ENCODE results near the gene AOC1.

Gene AOC1

DNA sequence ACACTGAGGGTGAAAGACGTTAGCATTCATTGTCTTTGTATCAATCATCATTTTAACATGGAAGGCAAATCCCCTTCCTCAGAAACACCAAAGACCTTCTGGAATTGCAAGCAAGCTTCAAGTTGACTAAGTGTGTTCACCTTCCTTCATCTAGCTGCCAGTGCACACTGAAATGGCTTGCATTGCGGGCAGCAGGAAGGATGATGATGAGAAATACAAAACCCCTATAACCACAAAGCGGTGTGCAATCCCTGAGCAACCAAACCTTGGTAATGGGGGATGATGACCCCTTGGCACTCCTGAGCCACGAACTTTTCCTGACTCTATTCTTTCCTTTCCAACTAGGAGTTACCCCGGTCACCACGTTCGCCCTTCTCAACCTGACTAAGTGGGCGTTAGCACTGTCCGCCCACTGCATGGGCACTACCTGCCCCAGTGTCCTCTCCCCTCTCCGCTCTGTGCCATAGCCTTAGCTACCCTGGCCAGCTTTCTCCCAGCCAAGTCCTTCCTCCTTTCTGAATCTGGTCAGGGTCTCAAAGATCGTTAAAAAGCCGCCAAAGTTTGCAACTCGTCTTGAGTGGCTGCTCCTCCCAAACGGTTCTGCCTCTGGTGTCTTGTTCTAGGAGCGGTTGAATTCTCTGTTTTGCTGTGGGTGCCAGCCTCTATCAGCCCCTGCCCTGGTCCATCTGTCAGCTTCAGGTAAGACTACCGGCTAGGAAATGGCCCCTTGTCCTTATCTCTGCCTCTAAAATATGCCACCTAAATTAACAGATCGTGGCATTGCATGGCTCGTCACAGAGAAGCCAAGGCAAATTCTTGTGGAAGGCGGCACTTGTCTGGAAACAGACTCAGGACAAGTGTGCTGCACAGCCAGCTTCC is 586 bp upstream of the AOC1 start:
- TF ChIP-seq, protein P1, sequence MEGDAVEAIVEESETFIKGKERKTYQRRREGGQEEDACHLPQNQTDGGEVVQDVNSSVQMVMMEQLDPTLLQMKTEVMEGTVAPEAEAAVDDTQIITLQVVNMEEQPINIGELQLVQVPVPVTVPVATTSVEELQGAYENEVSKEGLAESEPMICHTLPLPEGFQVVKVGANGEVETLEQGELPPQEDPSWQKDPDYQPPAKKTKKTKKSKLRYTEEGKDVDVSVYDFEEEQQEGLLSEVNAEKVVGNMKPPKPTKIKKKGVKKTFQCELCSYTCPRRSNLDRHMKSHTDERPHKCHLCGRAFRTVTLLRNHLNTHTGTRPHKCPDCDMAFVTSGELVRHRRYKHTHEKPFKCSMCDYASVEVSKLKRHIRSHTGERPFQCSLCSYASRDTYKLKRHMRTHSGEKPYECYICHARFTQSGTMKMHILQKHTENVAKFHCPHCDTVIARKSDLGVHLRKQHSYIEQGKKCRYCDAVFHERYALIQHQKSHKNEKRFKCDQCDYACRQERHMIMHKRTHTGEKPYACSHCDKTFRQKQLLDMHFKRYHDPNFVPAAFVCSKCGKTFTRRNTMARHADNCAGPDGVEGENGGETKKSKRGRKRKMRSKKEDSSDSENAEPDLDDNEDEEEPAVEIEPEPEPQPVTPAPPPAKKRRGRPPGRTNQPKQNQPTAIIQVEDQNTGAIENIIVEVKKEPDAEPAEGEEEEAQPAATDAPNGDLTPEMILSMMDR (IDR thresholded peaks at IDR 0.05; ENCODE audit: low read depth, low read length): no peak

DNA sequence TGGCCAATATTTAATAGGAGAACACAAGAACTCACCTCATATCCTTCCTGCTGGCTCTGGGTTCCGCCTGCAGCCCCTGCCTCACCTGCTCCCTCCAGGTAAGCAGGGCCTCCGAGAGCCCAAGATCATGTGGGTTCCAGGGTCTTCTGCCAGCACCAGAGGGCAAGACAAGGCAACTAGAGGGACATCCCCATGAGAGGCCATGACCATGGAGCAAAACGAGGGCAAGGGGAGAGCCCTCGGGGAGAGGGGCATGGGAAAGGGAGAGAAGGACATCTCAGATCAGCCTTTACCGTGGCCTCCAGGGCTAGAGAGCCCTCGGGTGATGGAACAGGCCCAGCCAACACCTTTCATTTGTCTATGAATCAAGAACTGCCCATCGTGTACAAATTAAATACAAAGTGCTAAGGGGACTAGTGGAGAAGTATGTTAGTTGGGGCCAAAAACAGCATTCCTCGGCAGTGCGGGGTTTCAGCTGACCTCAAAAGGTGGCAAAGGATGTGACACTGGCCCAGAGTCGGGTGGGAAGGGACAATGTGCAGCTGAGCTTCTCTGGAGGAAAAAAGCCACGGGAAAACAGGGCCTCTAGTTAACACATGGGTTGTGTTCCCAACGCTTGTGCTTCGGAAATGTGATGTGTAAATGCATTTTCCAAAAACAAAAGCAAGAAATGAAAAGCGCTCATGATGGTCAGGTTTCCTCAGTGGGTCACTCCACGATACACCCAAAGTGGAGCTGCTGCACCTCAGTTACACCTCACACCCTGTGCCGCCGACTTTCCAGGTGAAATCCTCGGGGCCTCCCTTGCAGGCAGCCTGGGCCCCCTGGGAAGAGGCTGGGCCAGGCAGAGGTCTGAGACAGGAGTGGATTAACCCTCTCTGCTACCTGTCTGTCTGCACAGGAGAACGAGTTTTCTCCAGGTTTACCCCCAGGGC is 2.0 kb downstream of the AOC1 start:
- no peak for DNase-seq (ENCODE audit: low read depth in 2 of 2)
- TF ChIP-seq, protein P1 (IDR thresholded peaks at IDR 0.05; ENCODE audit: low read depth, low read length): no peak
- H3K4me3 ChIP-seq (replicated peaks in 1 of 2; ENCODE audit: low read depth in 2 of 2, low read length in 2 of 2): no peak overlapping the region

More for the DNA sequence above, 586 bp upstream of the AOC1 start:
- no peak overlapping the region for H3K4me3 ChIP-seq (replicated peaks in 1 of 2; ENCODE audit: low read depth in 2 of 2, low read length in 2 of 2)
- DNase-seq (ENCODE audit: low read depth in 2 of 2): no peak

DNA sequence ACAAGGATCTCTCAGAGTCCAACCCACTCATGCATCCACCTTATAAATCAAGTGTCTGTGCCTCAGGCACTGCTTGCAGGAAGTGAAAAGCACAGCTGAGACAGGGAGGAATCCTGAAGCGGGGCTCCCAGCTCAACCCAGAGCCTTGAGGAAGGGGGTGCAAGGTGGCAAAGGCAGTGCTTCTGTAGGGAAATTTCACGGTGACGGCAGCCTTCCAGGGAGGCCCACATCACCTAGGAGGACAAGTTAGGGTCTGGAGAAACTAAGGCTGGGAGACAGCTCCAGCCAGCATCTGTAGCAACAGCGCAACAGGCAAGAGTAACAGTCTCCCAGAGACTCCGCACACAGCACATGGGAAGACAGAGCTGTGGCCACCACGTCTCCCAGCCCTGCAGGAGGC is 2.7 kb downstream of the AOC1 start:
- no peak overlapping the region for H3K4me3 ChIP-seq (replicated peaks in 1 of 2; ENCODE audit: low read depth in 2 of 2, low read length in 2 of 2)
- DNase-seq (ENCODE audit: low read depth in 2 of 2): no peak
- TF ChIP-seq, protein P1 (IDR thresholded peaks at IDR 0.05; ENCODE audit: low read depth, low read length): no peak

DNA sequence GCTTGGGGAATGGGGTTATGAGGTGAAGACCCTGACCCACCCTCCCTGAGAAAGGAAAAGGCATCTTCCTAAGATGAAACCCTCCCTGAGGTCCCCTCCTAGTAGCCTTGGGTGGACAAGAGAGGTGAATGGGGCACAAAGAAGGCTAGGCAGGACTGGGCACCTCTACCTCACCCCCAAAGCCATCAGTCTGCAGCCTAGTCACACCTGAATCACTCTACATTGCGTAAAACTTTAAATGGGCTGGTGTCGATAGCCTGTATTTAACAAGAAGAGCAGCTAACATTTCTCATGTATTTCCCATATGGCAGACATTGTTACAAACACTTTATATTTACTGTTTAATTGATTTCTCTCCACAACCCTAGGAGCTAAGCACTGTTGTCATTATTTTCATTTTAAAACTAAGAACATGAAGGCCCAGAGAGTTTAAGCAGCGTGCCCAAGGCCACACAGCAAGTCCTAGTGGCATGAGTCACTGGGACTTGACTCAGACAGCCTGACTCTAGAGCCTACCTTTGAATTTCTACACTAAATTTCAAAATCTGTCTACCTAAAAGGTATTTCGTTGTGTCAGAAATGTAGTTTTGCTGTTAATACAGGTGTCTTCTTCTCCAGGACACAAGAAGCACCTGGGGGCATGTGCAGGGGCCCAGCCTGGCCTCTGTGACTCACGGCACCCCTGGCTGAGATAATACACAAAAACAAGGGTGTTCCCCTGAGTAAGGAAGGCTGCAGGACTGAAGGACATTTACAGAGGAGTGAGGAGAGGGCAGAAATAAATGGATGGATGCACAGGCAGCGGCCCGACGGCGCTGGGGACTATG is 3.4 kb downstream of the AOC1 start:
- no peak overlapping the region for H3K4me3 ChIP-seq (replicated peaks in 1 of 2; ENCODE audit: low read depth in 2 of 2, low read length in 2 of 2)
- TF ChIP-seq, protein P1 (IDR thresholded peaks at IDR 0.05; ENCODE audit: low read depth, low read length): no peak
- DNase-seq (ENCODE audit: low read depth in 2 of 2): no peak

DNA sequence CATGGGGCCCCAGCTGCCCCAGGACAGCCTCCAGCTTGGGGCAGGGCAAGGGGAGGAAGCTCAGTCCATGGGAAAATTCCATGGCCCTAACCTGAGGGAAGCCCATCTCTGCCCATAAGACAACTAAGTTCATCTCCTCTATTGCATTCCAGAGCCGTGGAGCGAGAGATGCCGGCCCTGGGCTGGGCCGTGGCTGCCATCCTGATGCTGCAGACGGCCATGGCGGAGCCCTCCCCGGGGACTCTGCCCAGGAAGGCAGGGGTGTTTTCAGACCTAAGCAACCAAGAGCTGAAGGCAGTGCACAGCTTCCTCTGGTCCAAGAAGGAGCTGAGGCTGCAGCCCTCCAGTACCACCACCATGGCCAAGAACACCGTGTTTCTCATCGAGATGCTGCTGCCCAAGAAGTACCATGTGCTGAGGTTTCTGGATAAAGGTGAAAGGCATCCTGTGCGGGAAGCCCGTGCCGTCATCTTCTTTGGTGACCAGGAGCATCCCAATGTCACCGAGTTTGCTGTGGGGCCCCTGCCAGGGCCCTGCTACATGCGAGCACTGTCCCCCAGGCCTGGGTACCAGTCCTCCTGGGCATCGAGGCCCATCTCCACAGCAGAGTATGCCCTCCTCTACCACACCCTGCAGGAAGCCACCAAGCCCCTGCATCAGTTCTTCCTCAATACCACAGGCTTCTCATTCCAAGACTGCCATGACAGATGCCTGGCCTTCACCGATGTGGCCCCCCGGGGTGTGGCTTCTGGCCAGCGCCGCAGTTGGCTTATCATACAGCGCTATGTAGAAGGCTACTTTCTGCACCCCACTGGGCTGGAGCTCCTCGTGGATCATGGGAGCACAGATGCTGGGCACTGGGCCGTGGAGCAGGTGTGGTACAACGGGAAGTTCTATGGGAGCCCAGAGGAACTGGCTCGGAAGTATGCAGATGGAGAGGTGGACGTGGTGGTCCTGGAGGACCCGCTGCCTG is 4.3 kb downstream of the AOC1 start:
- DNase-seq (ENCODE audit: low read depth in 2 of 2): no peak
- TF ChIP-seq, protein P1 (IDR thresholded peaks at IDR 0.05; ENCODE audit: low read depth, low read length): no peak
- no peak overlapping the region for H3K4me3 ChIP-seq (replicated peaks in 1 of 2; ENCODE audit: low read depth in 2 of 2, low read length in 2 of 2)

All from cardiac fibroblast (primary cell).